Amniotic stem cell (primary cell): ENCODE measurements around the gene RBBP8NL.

ENCODE experiments used
- DNase-seq: peaks from one replicate; lab custom pipeline; 2025; lab: John Stamatoyannopoulos, UW

The RBBP8NL gene

GRCh38 chr20:62408640-62409039, 18.7 kb downstream of the RBBP8NL start:
- no peak for DNase-seq

DNA sequence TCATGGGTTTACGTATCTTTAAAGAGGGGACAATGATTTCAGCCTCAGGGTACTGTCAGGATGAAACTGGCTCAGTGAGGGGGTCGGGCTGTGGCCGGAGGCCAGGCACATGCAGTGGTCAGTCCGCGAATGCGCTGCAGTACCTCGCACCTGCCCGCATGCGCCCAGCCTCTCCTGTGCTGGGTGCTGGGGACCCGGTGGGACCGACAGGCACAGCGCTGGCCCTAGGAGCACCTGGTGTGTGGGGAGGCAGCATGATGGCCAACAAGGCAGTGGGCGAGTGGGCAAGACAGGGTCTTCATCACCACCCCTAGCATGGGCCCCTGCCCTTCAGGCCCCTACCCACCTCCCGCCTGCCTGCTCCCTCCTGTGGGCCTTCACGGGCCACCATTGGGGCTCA, 19.3 kb downstream of the RBBP8NL start:
- no peak for DNase-seq

DNA sequence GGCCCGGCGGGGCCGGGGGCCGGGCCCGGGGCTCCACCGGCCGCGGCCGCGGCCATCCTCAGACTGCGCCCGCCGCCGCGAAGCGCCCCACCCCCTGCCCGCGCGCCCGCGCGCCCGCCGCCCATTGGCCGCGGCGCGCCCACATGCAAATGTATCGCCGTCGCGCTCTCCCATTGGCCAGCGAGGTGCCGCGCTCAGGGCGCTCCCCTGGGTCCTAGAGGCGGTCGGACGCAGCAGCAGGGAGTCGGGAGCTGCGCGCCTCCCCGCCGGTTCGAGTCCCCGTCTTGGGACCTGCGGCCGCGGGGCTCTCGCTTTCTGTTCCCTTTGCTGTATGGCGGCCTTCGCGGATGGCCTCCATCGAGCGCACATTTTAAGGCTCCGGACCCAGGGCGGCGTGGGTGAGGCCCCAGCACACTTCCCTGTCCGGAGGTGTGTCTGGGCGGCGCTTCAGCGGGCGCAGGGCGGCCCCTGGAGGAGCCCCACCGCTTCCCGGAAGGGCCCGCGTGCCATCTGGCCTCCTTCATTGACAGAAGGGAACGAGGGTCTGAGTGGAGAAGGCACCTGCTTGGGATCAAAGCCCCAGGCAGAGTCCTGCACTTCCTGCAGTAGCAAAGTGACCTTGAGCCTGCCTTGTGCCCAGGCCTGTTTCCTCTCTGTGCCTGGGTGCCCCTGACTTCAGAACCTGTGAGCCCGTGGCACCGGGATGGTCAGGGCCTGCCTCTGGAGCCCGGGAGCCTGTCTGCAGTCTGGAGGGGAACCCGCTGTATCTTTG, 19.9 kb downstream of the RBBP8NL start, which contains the start of gene CABLES2:
CABLES2 (minus strand) TSS at position 65 of the 772 bp plus-strand sequence; CDS start at position 56, 9 bp downstream.
- DNase-seq, result peak; percentile 87

GRCh38 chr20:62406635-62407176, 20.6 kb downstream of the RBBP8NL start:
- no peak for DNase-seq

DNA sequence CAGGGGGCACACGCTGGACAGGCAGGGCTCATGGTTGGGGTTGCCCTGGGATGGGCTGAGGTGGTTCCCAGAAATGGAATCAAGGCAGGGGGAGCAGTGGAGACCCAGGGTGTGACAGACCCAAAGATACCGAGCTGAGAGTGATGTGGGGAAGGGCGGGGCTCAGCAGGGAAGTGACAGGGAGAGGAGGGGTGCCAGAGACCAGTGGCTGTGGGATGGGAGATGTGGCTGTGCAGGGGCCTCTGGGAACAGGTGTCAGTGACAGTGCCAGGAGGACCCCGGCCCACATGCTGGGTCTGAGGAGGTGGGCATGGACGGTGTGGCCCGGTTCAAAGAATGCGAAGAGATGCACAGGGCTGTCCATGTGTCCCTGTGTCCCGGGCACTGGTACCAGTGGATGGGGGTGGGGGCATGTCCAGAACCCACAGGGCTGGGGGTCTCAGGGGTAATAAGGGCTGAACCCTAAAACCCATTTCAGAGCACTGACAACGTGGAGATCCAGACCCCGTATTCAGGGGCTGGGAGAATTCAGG, 21.3 kb downstream of the RBBP8NL start:
- no peak for DNase-seq

- no peak for DNase-seq
Measured at GRCh38 chr20:62405108-62405980, 22.0 kb downstream of the RBBP8NL start.

- no peak for DNase-seq
Measured at GRCh38 chr20:62404761-62405107, 22.6 kb downstream of the RBBP8NL start.

DNA sequence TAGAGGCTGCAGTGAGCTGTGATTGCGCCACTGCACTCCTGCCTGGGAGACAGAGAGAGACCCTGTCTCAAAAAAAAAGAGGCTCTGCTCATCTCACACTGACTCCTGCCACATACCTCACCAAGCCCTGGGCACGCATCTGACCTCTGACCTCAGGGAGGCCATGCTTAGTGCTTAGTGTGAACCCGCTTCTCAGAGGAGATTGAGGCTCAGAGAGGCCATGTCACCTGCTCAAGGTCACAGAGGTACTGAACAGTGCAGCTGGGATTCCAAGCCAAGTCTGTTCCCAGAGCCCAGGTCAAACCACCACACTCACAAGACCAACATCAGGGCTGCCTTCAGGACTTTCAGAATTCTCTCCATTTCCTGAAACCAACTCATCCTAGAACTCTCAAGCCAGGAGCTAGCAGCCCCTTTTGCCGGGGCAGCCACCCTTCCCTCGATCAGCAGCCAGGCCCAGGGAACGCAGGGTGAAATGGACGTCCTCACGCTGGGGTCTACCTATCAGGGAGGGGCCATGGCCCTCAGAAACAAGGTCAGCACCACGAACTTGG, 23.1 kb downstream of the RBBP8NL start:
- DNase-seq, result no peak

- DNase-seq, result no peak
Measured at GRCh38 chr20:62403331-62403730, 24.0 kb downstream of the RBBP8NL start.

GRCh38 chr20:62402456-62403150, 24.7 kb downstream of the RBBP8NL start:
- no peak for DNase-seq

- DNase-seq, result no peak
Measured at GRCh38 chr20:62401331-62401779, 26.0 kb downstream of the RBBP8NL start.

- no peak for DNase-seq
Measured at GRCh38 chr20:62400541-62400940, 26.8 kb downstream of the RBBP8NL start.

DNA sequence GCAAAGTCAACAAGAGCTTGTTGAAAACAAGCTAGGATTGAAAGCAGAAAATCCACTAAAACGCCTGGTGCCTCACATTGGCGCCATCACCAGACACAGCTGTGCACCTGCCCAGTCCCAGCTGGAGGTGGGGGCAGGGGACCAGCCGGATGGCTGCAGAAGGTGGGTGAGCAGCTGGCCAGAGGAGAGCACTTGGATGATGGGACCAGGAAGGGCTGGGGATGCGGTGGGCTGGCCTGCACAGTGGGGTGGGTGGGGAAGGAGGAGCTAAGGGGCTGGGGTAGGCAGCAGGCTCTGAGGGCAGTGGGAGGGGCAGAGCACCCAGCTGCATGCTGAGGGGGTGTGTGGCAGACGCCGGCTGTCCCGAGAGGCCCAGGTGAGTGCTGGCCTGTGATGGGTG, 27.3 kb downstream of the RBBP8NL start:
- no peak for DNase-seq

DNA sequence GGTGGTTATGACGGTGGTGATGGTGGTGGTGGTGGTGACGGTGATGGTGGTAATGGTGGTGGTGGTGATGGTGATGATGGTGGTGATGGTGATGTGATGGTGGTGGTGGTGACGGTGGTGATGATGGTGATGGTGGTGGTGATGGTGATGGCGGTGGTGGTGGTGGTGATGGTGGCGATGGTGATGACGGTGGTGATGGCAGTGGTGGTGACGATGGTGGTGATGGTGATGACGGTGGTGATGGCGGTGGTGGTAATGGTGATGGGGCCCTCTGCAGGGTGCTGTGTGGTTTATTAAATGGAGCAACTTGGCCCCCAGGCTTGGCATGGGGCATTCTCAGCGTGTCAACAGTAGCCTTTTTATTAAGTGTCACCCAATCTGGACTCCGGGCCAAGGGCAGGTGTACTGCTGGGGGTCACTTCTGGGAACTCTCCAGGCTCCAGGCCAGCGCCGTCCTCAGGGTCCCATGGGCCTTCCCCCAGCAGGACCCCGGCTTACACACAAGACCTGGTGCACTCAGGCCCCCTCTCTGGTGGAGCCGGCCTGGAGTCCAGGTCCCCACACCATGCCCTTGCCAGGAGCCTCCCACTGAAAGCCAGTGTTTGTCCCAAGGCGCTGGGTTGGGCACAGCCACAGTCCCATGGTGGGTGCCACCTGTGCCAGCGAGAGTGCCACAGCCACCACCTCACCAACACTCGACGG, 29.1 kb downstream of the RBBP8NL start:
- DNase-seq, result no peak

- no peak for DNase-seq
Measured at GRCh38 chr20:62396367-62397239, 30.7 kb downstream of the RBBP8NL start.

DNA sequence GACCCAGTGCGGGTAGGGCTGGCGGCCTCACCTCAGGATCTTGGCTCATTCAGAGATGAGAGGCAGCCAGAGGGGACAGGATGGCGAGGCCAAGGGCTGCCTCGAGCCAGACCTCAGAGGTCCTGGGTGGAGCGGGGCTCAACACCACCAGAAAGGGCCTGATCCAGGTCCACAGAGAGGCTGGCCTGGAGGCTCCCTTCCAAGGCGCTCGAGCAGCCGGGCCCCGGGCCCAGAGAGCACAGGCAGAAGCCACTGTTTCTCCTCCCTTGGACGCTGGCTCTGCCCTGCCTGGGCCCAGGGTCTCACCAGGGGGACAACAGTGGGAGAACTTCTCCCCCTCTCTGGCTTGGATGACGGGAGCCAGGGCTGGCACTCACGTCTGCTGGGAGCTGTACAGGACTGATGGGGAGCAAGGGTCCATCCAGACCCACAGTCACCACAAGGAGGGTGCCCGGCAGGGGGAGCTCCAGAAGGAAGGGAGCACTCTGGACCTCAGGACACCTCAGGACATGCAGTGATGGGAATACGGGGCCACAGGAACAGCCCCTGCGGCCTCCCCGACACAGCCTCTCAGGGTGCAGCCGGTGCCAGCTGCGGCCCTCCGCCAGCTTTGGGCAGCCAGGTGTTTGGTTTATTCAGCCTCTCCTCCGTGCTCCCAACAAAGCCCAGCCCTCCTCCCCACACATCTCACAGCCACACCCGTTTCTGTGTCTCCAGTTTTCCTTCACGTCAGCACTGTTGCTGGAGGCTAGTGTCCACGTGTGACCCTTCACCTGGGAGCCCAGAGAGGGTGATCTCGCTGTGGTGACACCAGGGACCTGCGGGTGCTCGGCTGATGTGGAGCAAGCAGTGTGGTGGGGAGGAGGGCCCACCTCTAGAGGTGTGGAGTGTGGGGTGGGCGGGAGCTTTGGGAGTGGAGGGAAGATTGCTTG, 31.8 kb downstream of the RBBP8NL start:
- DNase-seq, result no peak

DNA sequence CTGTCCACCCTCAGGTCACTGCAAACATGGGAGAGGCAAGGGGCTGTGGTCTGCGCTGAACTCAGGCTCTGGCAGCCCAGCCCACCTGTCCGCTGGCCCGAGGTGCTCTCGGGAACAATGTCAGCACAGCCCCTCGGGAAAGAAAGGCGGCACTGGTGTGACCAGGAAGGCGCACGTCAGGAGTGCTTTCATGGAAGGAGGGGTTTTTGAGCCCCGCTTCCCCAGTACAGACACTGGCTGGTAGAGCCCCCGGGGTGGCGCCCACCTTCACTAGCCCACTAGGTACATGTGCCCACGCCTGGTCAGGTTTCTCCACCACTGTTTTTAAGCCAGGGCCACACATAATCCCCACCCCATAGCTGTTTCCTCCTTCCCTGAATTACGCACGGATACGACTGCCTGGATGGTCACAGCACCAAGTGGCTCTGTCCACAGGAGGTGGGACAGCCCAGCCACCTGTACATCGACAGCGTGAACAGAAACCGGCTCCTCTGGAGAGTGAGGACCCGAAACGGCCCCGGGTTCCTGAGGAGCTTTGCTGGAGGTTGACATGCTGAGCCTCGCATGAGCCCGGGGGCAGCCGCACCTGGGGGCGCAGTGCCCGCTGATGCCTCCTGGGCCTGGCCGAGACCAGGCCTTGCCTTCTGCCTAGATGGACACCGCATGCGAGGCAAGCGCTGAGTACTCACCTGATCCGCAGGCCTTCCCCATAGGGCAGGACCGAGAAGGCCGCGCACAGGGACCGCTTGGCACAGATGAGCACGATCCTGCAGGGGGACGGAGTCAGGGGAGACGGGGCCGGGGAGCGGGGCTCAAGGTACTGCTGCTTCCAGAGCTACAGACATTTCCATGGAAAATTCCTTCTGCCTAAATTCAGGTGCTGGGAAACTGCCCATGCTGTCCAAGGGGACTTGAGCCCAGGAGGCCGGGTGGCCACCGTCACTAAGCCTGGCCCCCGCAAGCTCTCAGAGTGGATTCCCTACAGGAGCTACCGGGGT, 32.8 kb downstream of the RBBP8NL start:
- DNase-seq, result no peak

GRCh38 chr20:62393830-62394229, 33.5 kb downstream of the RBBP8NL start:
- DNase-seq, result no peak
